IMR-90 (cell line): Measurements from ENCODE around the gene PRKG2. TPM values are rescaled to one million over a fixed set of nuclear protein-coding genes. Genes with fewer than 3 reads are reported as not detected.
A peak's percentile ranks its signal among the peaks of the same experiment; 100 is the strongest.

Experiments
- ATAC-seq: fragments of 200-7000 bp; cut with Tn5 transposase; 2 replicates; pipeline ENCODE4 v1.9.1; 2020; ENCODE audit warnings: low read depth, mild to moderate bottlenecking, moderate library complexity
- BruUV-seq: library from RNA; stranded (reverse); fragments of 400-500 nt; replicated peaks from 2 replicates; lab custom pipeline; 2021; lab: Mats Ljungman, UMichigan
- CTCF ChIA-PET: fragments of 300-600 bp; formaldehyde crosslinking; extraction: SDS; loops from one replicate; lab custom pipeline; 2021; ENCODE audit warnings: antibody characterized with exemption; lab: Yijun Ruan, JAX
- POLR2A ChIA-PET: fragments of 300-600 bp; sonication (Branson Sonifier 250); formaldehyde crosslinking; loops from one replicate; lab custom pipeline; 2022; ENCODE audit warnings: antibody characterized with exemption; ENCODE audit not compliant: unreplicated experiment; lab: Charles Lee
- DNase-seq: peaks from one replicate; pipeline ENCODE4 v3.0.0; 2013
- H2AFZ ChIP-seq: replicated peaks from 2 replicates; pipeline ENCODE3; 2013; ENCODE audit warnings: low read length, mild to moderate bottlenecking; ENCODE audit not compliant: poor library complexity
- H2AK5ac ChIP-seq: 2 replicates; pipeline ENCODE4 v1.6.1; 2013; ENCODE audit warnings: low read depth, low read length, inconsistent platforms
- H2AK9ac ChIP-seq: replicated peaks from 2 replicates; pipeline ENCODE3; 2013; ENCODE audit warnings: mild to moderate bottlenecking, low read depth, low read length, moderate library complexity; ENCODE audit not compliant: poor library complexity
- H2BK120ac ChIP-seq: 2 replicates; pipeline ENCODE4 v1.6.1; 2013; ENCODE audit warnings: low read depth, low read length, inconsistent platforms
- H2BK15ac ChIP-seq: 3 replicates; pipeline ENCODE4 v1.6.1; 2013; ENCODE audit warnings: low read depth, low read length, inconsistent platforms
- H2BK20ac ChIP-seq: 2 replicates; pipeline ENCODE4 v1.6.1; 2013; ENCODE audit warnings: low read depth, mild to moderate bottlenecking, inconsistent platforms, low read length, moderate library complexity
- H2BK5ac ChIP-seq: 2 replicates; pipeline ENCODE4 v1.6.1; 2013; ENCODE audit warnings: mild to moderate bottlenecking, low read depth, low read length, inconsistent platforms; ENCODE audit not compliant: poor library complexity, severe bottlenecking
- H3K14ac ChIP-seq: replicated peaks from 2 replicates; pipeline ENCODE4 v1.6.1; 2013; ENCODE audit warnings: low read depth, low read length, inconsistent platforms
- H3K18ac ChIP-seq: 2 replicates; pipeline ENCODE4 v1.6.1; 2013; ENCODE audit warnings: low read depth, low read length, control low read depth
- H3K23ac ChIP-seq: 2 replicates; pipeline ENCODE4 v1.6.1; 2013; ENCODE audit warnings: low read depth, low read length, inconsistent platforms
- H3K27ac ChIP-seq: 2 replicates; pipeline ENCODE4 v1.5.1; 2013; ENCODE audit warnings: mild to moderate bottlenecking, control low read depth, low read length; ENCODE audit not compliant: insufficient read depth
- H3K27me3 ChIP-seq: 2 replicates; pipeline ENCODE4 v1.6.1; 2013; ENCODE audit warnings: low read length; ENCODE audit not compliant: control insufficient read depth, insufficient read depth
- H3K36me3 ChIP-seq: 2 replicates; pipeline ENCODE4 v1.6.1; 2013; ENCODE audit warnings: low read length, mixed read lengths; ENCODE audit not compliant: control insufficient read depth, insufficient read depth
- H3K4ac ChIP-seq: 2 replicates; pipeline ENCODE4 v1.6.1; 2013; ENCODE audit warnings: low read depth, low read length, inconsistent platforms
- H3K4me1 ChIP-seq: 2 replicates; pipeline ENCODE4 v1.6.1; 2013; ENCODE audit warnings: low read length, mixed read lengths; ENCODE audit not compliant: control insufficient read depth, insufficient read depth
- H3K4me2 ChIP-seq: 2 replicates; pipeline ENCODE4 v1.6.1; 2013; ENCODE audit warnings: low read depth, mild to moderate bottlenecking, control low read depth, low read length, moderate library complexity
- H3K4me3 ChIP-seq: 2 replicates; pipeline ENCODE4 v1.5.1; 2013; ENCODE audit warnings: low read depth, mild to moderate bottlenecking, control low read depth, low read length, moderate library complexity; ENCODE audit not compliant: insufficient read depth
- H3K56ac ChIP-seq: 2 replicates; pipeline ENCODE4 v1.6.1; 2013; ENCODE audit warnings: low read length, inconsistent platforms; ENCODE audit not compliant: insufficient read depth; ENCODE audit errors: extremely low read depth
- H3K79me1 ChIP-seq, 2 experiments: 2 replicates each; pipeline ENCODE4 v1.6.1; 2013; ENCODE audit warnings: low read length in 2 of 2, inconsistent platforms in 1 of 2, low read depth in 1 of 2
- H3K9ac ChIP-seq: 2 replicates; pipeline ENCODE4 v1.6.1; 2013; ENCODE audit warnings: low read depth, low read length, control low read depth
- H3K9me1 ChIP-seq: 2 replicates; pipeline ENCODE4 v1.6.1; 2013; ENCODE audit warnings: low read length, inconsistent platforms; ENCODE audit not compliant: insufficient read depth
- H3K9me3 ChIP-seq: 2 replicates; pipeline ENCODE4 v1.6.1; 2013; ENCODE audit warnings: low read length; ENCODE audit not compliant: control insufficient read depth, insufficient read depth
- H4K20me1 ChIP-seq: 2 replicates; pipeline ENCODE4 v1.6.1; 2013; ENCODE audit warnings: low read length, inconsistent platforms; ENCODE audit not compliant: insufficient read depth
- H4K5ac ChIP-seq: 2 replicates; pipeline ENCODE4 v1.6.1; 2013; ENCODE audit warnings: mild to moderate bottlenecking, low read depth, low read length, control low read depth
- H4K8ac ChIP-seq, 2 experiments: 2 replicates each; pipeline ENCODE4 v1.6.1; 2013; ENCODE audit warnings: low read depth in 2 of 2, low read length in 2 of 2, control low read depth in 1 of 2, inconsistent platforms in 1 of 2
- H4K91ac ChIP-seq: 2 replicates; pipeline ENCODE4 v1.6.1; 2013; ENCODE audit warnings: low read depth, low read length, inconsistent platforms; ENCODE audit not compliant: insufficient read depth
- CEBPB ChIP-seq: IDR thresholded peaks from 2 replicates; pipeline ENCODE4 v1.6.1; 2012; ENCODE audit warnings: low read depth, low read length, improper control_type of control experiment
- FOS ChIP-seq: fragments of 150-350 bp; IDR thresholded peaks from 2 replicates; pipeline ENCODE4 v1.6.1; 2016; ENCODE audit warnings: low read depth, low read length
- MXI1 ChIP-seq: IDR thresholded peaks from 2 replicates; pipeline ENCODE4 v1.6.1; 2012; ENCODE audit warnings: low read depth, mild to moderate bottlenecking, low read length, moderate library complexity, borderline replicate concordance
- RCOR1 ChIP-seq: IDR thresholded peaks from 2 replicates; pipeline ENCODE4 v1.6.1; 2012; ENCODE audit warnings: mild to moderate bottlenecking, low read length, improper control_type of control experiment; ENCODE audit not compliant: insufficient replicate concordance
- WGBS, 2 experiments: methylation state at CpG; one replicate each; pipeline versions ENCODE4 v1.1.5 to v1.1.7; 2013; ENCODE audit warnings: missing lambda C conversion rate in 2 of 2; ENCODE audit not compliant: insufficient read length in 1 of 2; ENCODE audit errors: extremely low coverage in 2 of 2; 5-methylcytosine and 5-hydroxymethylcytosine counted together
- dilution Hi-C: fragments of 300-500 bp; cut with HindIII; formaldehyde crosslinking; loops from one replicate; pipeline ENCODE4 v1.14.3; 2018; ENCODE audit warnings: low sequenced_read_pairs; ENCODE audit not compliant: unreplicated experiment
- in situ Hi-C: fragments of 300-500 bp; cut with MboI; formaldehyde crosslinking; loops from 3 replicates; pipeline ENCODE4 v1.14.3; 2019; ENCODE audit warnings: low sequenced_read_pairs, inconsistent platforms, mixed read lengths
- intact Hi-C: fragments of 100-400 bp; cut with micrococcal nuclease; formaldehyde crosslinking; loops from 2 replicates; pipeline ENCODE4 v1.10.0; 2022
- polyA plus RNA-seq, 3 experiments: library from polyadenylated mRNA; depleted of rRNA; stranded (reverse); fragments of >200 nt; gene quantifications; 2 replicates each; pipeline ENCODE4 v1.2.3, GENCODE V29; 2012; ENCODE audit warnings: low replicate concordance in 1 of 3
- total RNA-seq: library from RNA; depleted of rRNA; stranded (reverse); fragments of >200 nt; gene quantifications from 2 replicates; pipeline ENCODE4 v1.2.3, GENCODE V29; 2012

The PRKG2 gene
- total and polyA plus RNA-seq, 2 of the 4 experiments (the other 2 are of a cell fraction): 0.44 to 2.0 TPM

DNA sequence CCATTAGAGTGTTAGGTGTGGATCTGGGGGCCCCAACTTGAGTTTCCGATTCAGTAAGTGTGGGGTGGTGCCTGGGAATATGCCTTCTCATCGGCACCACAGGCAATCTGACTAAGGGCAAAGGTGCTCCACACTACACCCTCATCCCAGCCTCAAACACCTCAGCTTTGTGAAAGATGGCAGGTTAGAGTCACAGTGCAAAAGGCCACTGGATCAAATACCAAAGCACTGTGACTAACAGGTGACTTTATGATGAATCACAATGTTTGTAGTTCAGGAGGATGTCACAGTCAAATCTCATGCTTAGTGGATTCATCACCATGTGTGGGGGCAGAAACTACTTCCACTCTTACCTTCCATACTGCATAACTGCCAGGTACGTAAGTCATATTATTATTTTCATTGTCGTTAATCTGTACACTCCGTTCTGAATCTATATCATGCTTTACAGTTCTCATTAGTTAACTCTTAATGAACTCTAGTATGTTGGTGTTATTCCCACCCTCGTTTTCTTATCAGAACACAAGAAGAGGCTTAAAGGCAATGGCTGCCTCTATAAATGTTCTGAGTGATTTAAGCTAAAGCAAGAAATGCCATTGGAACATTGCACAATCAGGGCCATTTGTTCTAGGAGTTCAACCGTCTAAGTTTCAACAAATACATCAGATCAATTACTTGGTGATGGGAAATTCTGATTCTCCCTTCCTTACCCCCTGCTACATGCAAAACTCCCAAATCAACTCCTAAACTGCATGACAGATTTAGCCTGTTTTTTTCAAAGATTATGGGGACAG is 50.2 kb downstream of the PRKG2 start:
- Histone ChIP-seq H2BK20ac (peak overlapping the region; percentile 53; the same call in 1 of the 2 replicates), H2BK5ac (no peak overlapping the region), H3K23ac (no peak overlapping the region), H4K91ac (no peak overlapping the region), H3K4me3 (no peak overlapping the region), H2BK120ac (peak overlapping the region; percentile 24; the same call in 1 of the 2 replicates), H4K20me1 (no peaks in the 10 kb centered on the region), H3K9ac (no peak overlapping the region), H2BK15ac (no peak overlapping the region), H3K36me3 (no peaks in the 10 kb centered on the region; the same call in 1 of the 2 replicates), H3K9me1 (no peaks in the 10 kb centered on the region), H3K4me1 (peaks cover 1% of the 10 kb centered on the region), H4K8ac (0 out of 4 replicates have a peak overlapping the region, but pooled peaks of 1 of the 2 experiments have one; percentile 24), H3K4me2 (no peak overlapping the region; the same call in 1 of the 2 replicates), H3K4ac (peak overlapping the region; percentile 30; the same call in 1 of the 2 replicates), H4K5ac (no peak overlapping the region), H3K27ac (no peak overlapping the region), H3K56ac (no peak overlapping the region), H2AFZ (no peak overlapping the region), H3K27me3 (no peaks in the 10 kb centered on the region), H2AK5ac (no peak overlapping the region), H3K9me3 (no peaks in the 10 kb centered on the region), H2AK9ac (no peak overlapping the region), H3K14ac (no peak overlapping the region), H3K79me1 (no peaks in the 10 kb centered on the region), H3K18ac (peak overlapping the region; percentile 35; the same call in 1 of the 2 replicates)
- ChIA-PET POLR2A (no interaction called here), CTCF (interaction anchor here (0.6 to 1.0 kb wide), 3 partner anchors 8 to 67 kb away, joined by 3 to 4 read pairs (median 3); no protein-coding TSS in a partner anchor)
- WGBS, 2 experiments: no CpG with 5 or more reads among the region's 7 CpGs
- peak; percentile 83 for DNase-seq
- TF ChIP-seq MXI1 (no peak), CEBPB (peak; percentile 84), RCOR1 (peak; percentile 74), FOS (peak; percentile 41; the same call in 1 of the 2 replicates)
- BruUV-seq: no TSS peak
- intact Hi-C loops (no loop called here), in situ Hi-C loops (no loop called here), dilution Hi-C loops (no loop called here)
- peak; percentile 72 for ATAC-seq
